Left lung (tissue), 10 donors: ENCODE data around the gene SLC46A1. TPM values are rescaled to one million over a fixed set of nuclear protein-coding genes. Genes with fewer than 3 reads are reported as not detected.

Experiments
- ATAC-seq: fragments of 200-7000 bp; cut with Tn5 transposase; one replicate; pipeline ENCODE4 v1.9.1; 2020; ENCODE audit warnings: moderate library complexity
- DNase-seq, 4 donors: peaks; one replicate each; pipeline ENCODE4 v3.0.0-alpha.2; 2013 to 2020
- H3K27ac ChIP-seq, 2 donors: fragments of 200-600 bp; sonication (generic) in 1 of 2; one replicate each; pipeline versions ENCODE4 v1.5.0 to v1.8.0; 2020 to 2021
- H3K27me3 ChIP-seq, 2 donors: fragments of 200-600 bp; sonication (generic) in 1 of 2; one replicate each; pipeline versions ENCODE4 v1.5.0 to v1.8.0; 2020 to 2021
- H3K36me3 ChIP-seq, 2 donors: fragments of 200-600 bp; sonication (generic) in 1 of 2; one replicate each; pipeline versions ENCODE4 v1.5.0 to v1.8.0; 2020 to 2021
- H3K4me1 ChIP-seq, 2 donors: fragments of 200-600 bp; one replicate each; pipeline ENCODE4 v1.8.0; 2021
- H3K4me3 ChIP-seq, 2 donors: fragments of 200-600 bp; sonication (generic) in 1 of 2; one replicate each; pipeline versions ENCODE4 v1.5.0 to v1.8.0; 2020 to 2021; ENCODE audit warnings: mild to moderate bottlenecking in 1 of 2
- H3K9me3 ChIP-seq, 2 donors: fragments of 200-600 bp; sonication (generic) in 1 of 2; one replicate each; pipeline versions ENCODE4 v1.5.0 to v1.8.0; 2020 to 2021
- CTCF ChIP-seq, 2 donors: fragments of 200-600 bp; sonication (generic) in 1 of 2; IDR thresholded peaks; one replicate each; pipeline versions ENCODE4 v1.5.0 to v1.8.0; 2021; ENCODE audit warnings: antibody characterized with exemption in 2 of 2
- intact Hi-C, 2 donors: fragments of 100-400 bp; cut with DNase I; formaldehyde crosslinking; loops; one replicate each; pipeline versions ENCODE4 v1.11.2 to v1.14.2; 2022
- polyA plus RNA-seq, 6 donors: library from polyadenylated mRNA; unstranded; fragments of 120-200 nt; gene quantifications; one replicate each; pipeline ENCODE4 v1.2.1, GENCODE V29; 2013; ENCODE audit not compliant: insufficient read length in 6 of 6
- total RNA-seq, 2 donors: library from RNA; stranded (reverse); fragmentation: NEBNext Ultra II Directional; extraction: Animal tissue kit (Norgen Biotek cat#: 25700); gene quantifications; one replicate each; pipeline ENCODE4 v1.2.1, GENCODE V29; 2021
- donor health status: DM: no; HTN: yes; CAD: no.
- donor health status: DM: no; HTN: no; CAD: no.

SLC46A1 gene
- total and polyA plus RNA-seq, 8 donors = 7.9 to 28.8 (median 11.4) TPM

DNA sequence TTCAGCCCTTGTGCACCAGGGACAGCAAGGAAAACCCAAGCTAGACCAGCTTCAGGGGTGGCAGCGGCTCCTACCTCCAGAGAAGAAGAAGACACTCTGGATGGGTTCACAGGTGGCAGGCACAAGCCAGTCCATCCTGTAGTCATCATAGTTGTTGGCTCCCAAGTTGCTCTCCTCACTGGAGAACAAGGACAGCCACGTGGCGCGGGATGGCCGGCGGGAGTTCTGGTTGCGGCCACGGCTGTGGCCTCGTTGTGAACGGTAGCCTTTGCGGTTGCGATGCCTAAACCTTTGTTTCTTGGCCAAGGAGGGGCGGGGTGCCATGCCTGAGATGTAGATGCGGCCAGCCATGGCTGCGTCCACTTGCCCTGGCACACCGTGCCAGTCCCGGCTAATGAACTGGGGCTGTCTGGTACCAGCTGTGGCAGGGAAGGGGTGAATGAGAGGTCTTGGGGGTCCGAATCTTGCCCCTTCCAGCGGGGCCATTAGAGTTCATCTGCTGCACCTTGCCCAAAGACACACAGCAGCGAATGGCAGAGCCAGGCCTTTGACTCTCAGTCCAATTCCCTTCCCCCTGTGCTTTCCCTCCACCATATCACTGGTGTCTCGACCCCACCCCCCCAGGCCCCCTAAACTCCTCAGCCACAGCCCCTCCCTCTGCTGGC is 38.2 kb downstream of the SLC46A1 start:
- no peak overlapping the region for H3K27ac ChIP-seq
- H3K36me3 ChIP-seq = peaks cover 0 to 26% of the 10 kb centered on the region in 2 donors
- ATAC-seq (no peak), DNase-seq (no peak)
- no peak overlapping the region for H3K4me3 ChIP-seq
- H3K9me3 ChIP-seq = no peaks in the 10 kb centered on the region
- H3K27me3 ChIP-seq = peaks cover 0 to 23% of the 10 kb centered on the region in 2 donors
- peaks cover 6 to 28% of the 10 kb centered on the region in 2 donors for H3K4me1 ChIP-seq
- no peak for TF ChIP-seq CTCF (IDR thresholded peaks at IDR 0.05)
- intact Hi-C loops = no loop called here

DNA sequence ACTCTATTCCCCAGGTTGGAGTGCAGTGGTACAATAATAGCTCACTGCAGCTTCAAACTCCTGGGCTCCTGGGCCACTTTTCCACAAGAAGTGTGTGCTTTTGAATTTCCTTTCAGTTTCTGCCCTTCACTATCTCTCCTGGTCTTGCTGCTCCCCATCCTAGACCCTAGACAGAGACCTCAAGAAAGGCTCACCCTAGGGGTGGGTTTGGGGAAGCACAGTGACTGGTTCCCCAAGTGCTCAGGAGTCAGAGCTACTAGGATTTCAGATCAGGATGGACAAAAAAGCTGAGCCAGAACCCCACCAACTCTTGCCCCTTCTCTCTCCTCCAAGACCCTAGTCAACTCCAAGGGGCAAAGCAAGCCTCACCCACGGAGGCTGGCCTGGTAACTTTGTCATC is 39.4 kb downstream of the SLC46A1 start:
- no peak for DNase-seq
- Histone ChIP-seq H3K36me3 (peaks cover 0 to 37% of the 10 kb centered on the region in 2 donors), H3K9me3 (no peaks in the 10 kb centered on the region), H3K27ac (no peak overlapping the region), H3K4me3 (no peak overlapping the region), H3K4me1 (peaks cover 0 to 16% of the 10 kb centered on the region in 2 donors), H3K27me3 (peaks cover 0 to 11% of the 10 kb centered on the region in 2 donors)
- intact Hi-C loops = no loop called here
- TF ChIP-seq CTCF (IDR thresholded peaks at IDR 0.05) = no peak
- ATAC-seq = no peak

GRCh38 chr17:28365487-28365886 is 40.5 kb downstream of the SLC46A1 start:
- Histone ChIP-seq H3K9me3 (no peaks in the 10 kb centered on the region), H3K4me3 (no peak overlapping the region), H3K27me3 (peaks cover 0 to under 1% of the 10 kb centered on the region in 2 donors), H3K36me3 (peaks cover 0 to 48% of the 10 kb centered on the region in 2 donors), H3K4me1 (peaks cover 0 to 6% of the 10 kb centered on the region in 2 donors), H3K27ac (no peak overlapping the region)
- TF ChIP-seq CTCF (IDR thresholded peaks at IDR 0.05) = no peak
- intact Hi-C loops = no loop called here
- DNase-seq = no peak
- no peak for ATAC-seq

DNA sequence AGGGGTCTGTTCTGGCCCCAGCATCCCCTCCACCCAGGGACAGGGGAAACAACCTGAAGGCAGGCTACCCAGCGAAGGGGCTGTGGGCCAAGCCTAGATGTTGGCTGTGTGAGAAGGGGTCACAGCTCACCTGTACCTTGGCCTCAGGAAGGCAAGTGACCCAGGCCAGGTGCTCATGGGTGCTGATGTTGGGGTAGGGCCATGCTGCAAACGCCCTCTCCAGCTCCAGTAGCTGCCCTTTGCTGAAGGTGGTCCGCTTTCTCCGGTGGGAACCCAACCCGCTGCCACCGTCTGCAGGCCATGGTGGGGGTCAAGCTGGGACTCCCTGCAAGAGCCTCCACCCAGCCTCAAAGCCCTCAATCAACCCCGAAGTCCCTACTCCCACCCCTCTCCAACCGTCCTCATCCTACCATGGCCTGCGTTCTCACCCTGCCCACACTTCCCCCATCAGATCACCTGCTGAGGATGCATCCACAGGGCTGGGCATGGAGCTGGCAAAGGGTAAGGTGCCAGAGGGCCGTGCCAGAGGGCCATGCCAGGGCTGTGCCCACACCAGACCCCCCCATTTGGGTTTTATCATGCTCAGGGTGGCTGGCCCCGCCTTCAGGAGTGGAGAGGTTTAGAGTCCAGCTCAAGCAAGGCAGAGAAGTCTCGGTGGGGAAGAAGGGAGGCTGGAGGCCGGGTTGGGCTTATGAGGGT is 41.2 kb downstream of the SLC46A1 start, which contains the start of gene SEBOX:
Gene SEBOX (minus strand): TSS at position 535 of the 699 bp plus-strand sequence. CDS start 48 bp downstream, at position 487.
- peaks cover 0 to 55% of the 10 kb centered on the region in 2 donors for H3K36me3 ChIP-seq
- intact Hi-C loops = no loop called here
- TF ChIP-seq CTCF (IDR thresholded peaks at IDR 0.05) = no peak
- H3K27me3 ChIP-seq = no peaks in the 10 kb centered on the region
- H3K4me3 ChIP-seq = no peak within 1 kb of the TSS
- no peak within 1 kb of the TSS for H3K27ac ChIP-seq
- ATAC-seq = no peak
- H3K9me3 ChIP-seq = no peaks in the 10 kb centered on the region
- DNase-seq = no peak
- no peaks in the 10 kb centered on the region for H3K4me1 ChIP-seq
